HEK293 (cell line): ENCODE data around the gene MAP3K5.
"Not testable (repeated sequence)": the region's sequence is repeated elsewhere in the genome, so short reads cannot be mapped to it uniquely, and the experiment has no call there.

Source experiments
- CTCF ChIA-PET: fragments of 350-600 bp; formaldehyde crosslinking; extraction: SDS; loops from one replicate; lab custom pipeline; 2021; ENCODE audit warnings: antibody characterized with exemption; lab: Yijun Ruan, JAX
- POLR2A ChIA-PET: fragments of 300-600 bp; formaldehyde crosslinking; extraction: SDS; loops from one replicate; lab custom pipeline; 2020; ENCODE audit warnings: antibody characterized with exemption, inconsistent platforms; lab: Yijun Ruan, JAX
- H3K27ac ChIP-seq: fragments of 200-500 bp; sonication (Bioruptor generic); 2 replicates; pipeline ENCODE4 v1.5.1; 2014; ENCODE audit warnings: low read depth, low read length, control low read depth, inconsistent platforms; ENCODE audit errors: extremely low read depth
- H3K36me3 ChIP-seq, 2 experiments: fragments of 200-500 bp in 1 of 2; sonication (Bioruptor generic) in 1 of 2; 1 replicate in 1 of 2; 2 replicates in 1 of 2; pipeline ENCODE4 v1.5.1; 2014 to 2017; ENCODE audit warnings: inconsistent platforms in 2 of 2, low read length in 2 of 2; ENCODE audit not compliant: control insufficient read depth in 2 of 2, insufficient read depth in 1 of 2
- H3K4me1 ChIP-seq: fragments of 200-500 bp; sonication (Bioruptor generic); 2 replicates; pipeline ENCODE4 v1.5.1; 2014; ENCODE audit warnings: mild to moderate bottlenecking, low read length, inconsistent platforms; ENCODE audit not compliant: control insufficient read depth, insufficient read depth
- H3K4me3 ChIP-seq: 2 replicates; pipeline ENCODE4 v1.5.1; 2011; ENCODE audit warnings: low read depth, mild to moderate bottlenecking, control low read depth, low read length, moderate library complexity
- H3K9me3 ChIP-seq: fragments of 200-500 bp; sonication (Bioruptor generic); 2 replicates; pipeline ENCODE4 v1.5.1; 2014; ENCODE audit warnings: low read depth, low read length, inconsistent platforms; ENCODE audit not compliant: control insufficient read depth, insufficient read depth
- SCRT1 ChIP-seq: fragments of 450-650 bp; formaldehyde crosslinking; IDR thresholded peaks from 2 replicates; pipeline ENCODE4 v1.5.1; 2016; ENCODE audit warnings: missing biosample characterization, missing genetic modification characterization, borderline replicate concordance
- ZBTB26 ChIP-seq: fragments of 450-650 bp; formaldehyde crosslinking; optimal IDR thresholded peaks from 2 replicates; pipeline ENCODE3; 2016; ENCODE audit warnings: missing biosample characterization, mild to moderate bottlenecking, missing genetic modification characterization
- ZNF10 ChIP-seq: fragments of 450-650 bp; formaldehyde crosslinking; IDR thresholded peaks from 2 replicates; pipeline ENCODE4 v1.5.1; 2017; ENCODE audit warnings: missing biosample characterization, missing genetic modification characterization
- ZNF157 ChIP-seq: fragments of 450-650 bp; formaldehyde crosslinking; IDR thresholded peaks from 2 replicates; pipeline ENCODE4 v1.5.1; 2016; ENCODE audit warnings: missing biosample characterization, missing genetic modification characterization
- ZNF24 ChIP-seq: fragments of 450-650 bp; formaldehyde crosslinking; IDR thresholded peaks from 2 replicates; pipeline ENCODE4 v1.5.1; 2016; ENCODE audit warnings: missing biosample characterization, missing genetic modification characterization
- ZNF248 ChIP-seq: fragments of 450-650 bp; formaldehyde crosslinking; IDR thresholded peaks from 2 replicates; pipeline ENCODE4 v1.5.1; 2017; ENCODE audit warnings: missing biosample characterization, missing genetic modification characterization
- ZNF391 ChIP-seq: fragments of 450-650 bp; formaldehyde crosslinking; IDR thresholded peaks from 2 replicates; pipeline ENCODE4 v1.5.1; 2016; ENCODE audit warnings: low read depth, missing biosample characterization, missing genetic modification characterization, borderline replicate concordance
- ZNF501 ChIP-seq: fragments of 450-650 bp; formaldehyde crosslinking; IDR thresholded peaks from 2 replicates; pipeline ENCODE4 v1.5.1; 2016; ENCODE audit warnings: missing biosample characterization, missing genetic modification characterization
- ZNF560 ChIP-seq: fragments of 450-650 bp; formaldehyde crosslinking; IDR thresholded peaks from 2 replicates; pipeline ENCODE4 v1.5.1; 2017; ENCODE audit warnings: missing biosample characterization, missing genetic modification characterization, borderline replicate concordance
- ZNF571 ChIP-seq: fragments of 450-650 bp; formaldehyde crosslinking; IDR thresholded peaks from 2 replicates; pipeline ENCODE4 v1.5.0; 2017; ENCODE audit warnings: missing biosample characterization, missing genetic modification characterization
- ZNF585B ChIP-seq: fragments of 450-650 bp; formaldehyde crosslinking; IDR thresholded peaks from 2 replicates; pipeline ENCODE4 v1.5.1; 2016; ENCODE audit warnings: missing biosample characterization, missing genetic modification characterization
- ZNF600 ChIP-seq: fragments of 450-650 bp; formaldehyde crosslinking; IDR thresholded peaks from 2 replicates; pipeline ENCODE4 v1.5.1; 2016; ENCODE audit warnings: missing biosample characterization, missing genetic modification characterization
- ZNF639 ChIP-seq: fragments of 450-650 bp; formaldehyde crosslinking; IDR thresholded peaks from 2 replicates; pipeline ENCODE4 v1.5.1; 2016; ENCODE audit warnings: missing biosample characterization, missing genetic modification characterization
- ZNF658 ChIP-seq: fragments of 450-650 bp; formaldehyde crosslinking; IDR thresholded peaks from 2 replicates; pipeline ENCODE4; 2016; ENCODE audit warnings: missing biosample characterization, missing genetic modification characterization
- ZNF777 ChIP-seq: fragments of 450-650 bp; formaldehyde crosslinking; IDR thresholded peaks from 2 replicates; pipeline ENCODE4 v1.5.1; 2017; ENCODE audit warnings: missing biosample characterization, missing genetic modification characterization, borderline replicate concordance
- TF ChIP-seq, protein P1 (sequence below): fragments of 450-650 bp; formaldehyde crosslinking; IDR thresholded peaks from 2 replicates; pipeline ENCODE4 v1.5.1; 2016; ENCODE audit warnings: missing biosample characterization, missing genetic modification characterization, borderline replicate concordance
- TF ChIP-seq, protein P2 (sequence below): fragments of 450-650 bp; formaldehyde crosslinking; IDR thresholded peaks from 2 replicates; pipeline ENCODE4 v1.5.1; 2016; ENCODE audit warnings: missing biosample characterization, missing genetic modification characterization
- TF ChIP-seq, protein P3 (sequence below): fragments of 450-650 bp; formaldehyde crosslinking; IDR thresholded peaks from 2 replicates; pipeline ENCODE4 v1.5.1; 2016; ENCODE audit warnings: missing biosample characterization, missing genetic modification characterization

MAP3K5 gene

DNA sequence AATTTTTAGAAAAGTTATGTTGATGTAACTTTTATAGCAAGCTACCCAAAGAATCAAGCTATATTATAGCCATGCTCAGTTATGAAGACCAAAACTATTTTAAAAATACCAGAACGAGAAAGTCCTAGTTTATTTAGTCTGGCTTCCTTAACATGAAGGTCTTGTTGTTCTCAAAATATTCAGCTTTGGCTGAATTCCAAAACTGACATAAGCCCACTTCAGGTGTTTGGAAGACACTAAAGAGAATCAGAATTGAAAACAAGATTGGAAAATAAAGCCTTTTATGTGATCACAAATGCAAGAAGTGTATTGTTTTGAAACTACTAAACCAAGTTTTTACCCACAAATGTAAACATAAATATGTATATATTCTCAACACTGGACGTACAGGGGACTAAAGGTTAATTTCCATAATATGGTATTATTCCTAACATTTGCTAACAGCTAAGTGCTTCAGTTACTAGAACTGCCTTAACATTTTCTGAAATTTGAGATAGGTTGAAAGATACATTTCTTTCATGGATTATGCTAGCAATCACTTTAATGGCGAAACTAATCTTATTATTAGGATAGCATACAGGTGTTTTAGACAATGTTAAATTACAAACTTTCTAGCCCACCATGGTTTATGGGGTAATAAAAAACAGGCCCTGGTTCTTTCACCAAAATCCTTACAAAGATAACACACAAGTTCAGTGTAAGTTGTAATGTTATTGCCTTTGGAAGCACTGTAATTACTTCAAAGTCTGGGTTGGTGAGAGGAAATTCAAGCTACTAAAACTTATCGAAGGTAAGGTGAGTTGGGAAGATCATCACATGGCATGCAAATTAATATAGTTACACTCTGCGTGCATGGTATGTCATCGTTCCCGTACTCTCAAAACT, 1.6 kb downstream of the MAP3K5 start (continued):
- TF ChIP-seq ZBTB26 (tag by site-specific recombination), result no peak
- no peak for TF ChIP-seq ZNF600 (tag by site-specific recombination)
- no peak for TF ChIP-seq ZNF248 (tag by site-specific recombination)
- TF ChIP-seq ZNF24 (tag by site-specific recombination), result no peak
- no peak for TF ChIP-seq ZNF560 (tag by site-specific recombination)
- no peak for TF ChIP-seq ZNF658 (tag by site-specific recombination)
- no peak for TF ChIP-seq ZNF571
- no peak for TF ChIP-seq ZNF639 (tag by site-specific recombination)
- TF ChIP-seq ZNF157, result no peak
- peak; percentile 52; the same call in 1 of the 2 replicates for TF ChIP-seq SCRT1 (tag by site-specific recombination)
- no peak for TF ChIP-seq ZNF501
- 0 out of 2 replicates have a peak, but pooled peaks have one; percentile 9 for TF ChIP-seq ZNF10 (tag by site-specific recombination)
- no peak for TF ChIP-seq ZNF777
- TF ChIP-seq, protein P1, sequence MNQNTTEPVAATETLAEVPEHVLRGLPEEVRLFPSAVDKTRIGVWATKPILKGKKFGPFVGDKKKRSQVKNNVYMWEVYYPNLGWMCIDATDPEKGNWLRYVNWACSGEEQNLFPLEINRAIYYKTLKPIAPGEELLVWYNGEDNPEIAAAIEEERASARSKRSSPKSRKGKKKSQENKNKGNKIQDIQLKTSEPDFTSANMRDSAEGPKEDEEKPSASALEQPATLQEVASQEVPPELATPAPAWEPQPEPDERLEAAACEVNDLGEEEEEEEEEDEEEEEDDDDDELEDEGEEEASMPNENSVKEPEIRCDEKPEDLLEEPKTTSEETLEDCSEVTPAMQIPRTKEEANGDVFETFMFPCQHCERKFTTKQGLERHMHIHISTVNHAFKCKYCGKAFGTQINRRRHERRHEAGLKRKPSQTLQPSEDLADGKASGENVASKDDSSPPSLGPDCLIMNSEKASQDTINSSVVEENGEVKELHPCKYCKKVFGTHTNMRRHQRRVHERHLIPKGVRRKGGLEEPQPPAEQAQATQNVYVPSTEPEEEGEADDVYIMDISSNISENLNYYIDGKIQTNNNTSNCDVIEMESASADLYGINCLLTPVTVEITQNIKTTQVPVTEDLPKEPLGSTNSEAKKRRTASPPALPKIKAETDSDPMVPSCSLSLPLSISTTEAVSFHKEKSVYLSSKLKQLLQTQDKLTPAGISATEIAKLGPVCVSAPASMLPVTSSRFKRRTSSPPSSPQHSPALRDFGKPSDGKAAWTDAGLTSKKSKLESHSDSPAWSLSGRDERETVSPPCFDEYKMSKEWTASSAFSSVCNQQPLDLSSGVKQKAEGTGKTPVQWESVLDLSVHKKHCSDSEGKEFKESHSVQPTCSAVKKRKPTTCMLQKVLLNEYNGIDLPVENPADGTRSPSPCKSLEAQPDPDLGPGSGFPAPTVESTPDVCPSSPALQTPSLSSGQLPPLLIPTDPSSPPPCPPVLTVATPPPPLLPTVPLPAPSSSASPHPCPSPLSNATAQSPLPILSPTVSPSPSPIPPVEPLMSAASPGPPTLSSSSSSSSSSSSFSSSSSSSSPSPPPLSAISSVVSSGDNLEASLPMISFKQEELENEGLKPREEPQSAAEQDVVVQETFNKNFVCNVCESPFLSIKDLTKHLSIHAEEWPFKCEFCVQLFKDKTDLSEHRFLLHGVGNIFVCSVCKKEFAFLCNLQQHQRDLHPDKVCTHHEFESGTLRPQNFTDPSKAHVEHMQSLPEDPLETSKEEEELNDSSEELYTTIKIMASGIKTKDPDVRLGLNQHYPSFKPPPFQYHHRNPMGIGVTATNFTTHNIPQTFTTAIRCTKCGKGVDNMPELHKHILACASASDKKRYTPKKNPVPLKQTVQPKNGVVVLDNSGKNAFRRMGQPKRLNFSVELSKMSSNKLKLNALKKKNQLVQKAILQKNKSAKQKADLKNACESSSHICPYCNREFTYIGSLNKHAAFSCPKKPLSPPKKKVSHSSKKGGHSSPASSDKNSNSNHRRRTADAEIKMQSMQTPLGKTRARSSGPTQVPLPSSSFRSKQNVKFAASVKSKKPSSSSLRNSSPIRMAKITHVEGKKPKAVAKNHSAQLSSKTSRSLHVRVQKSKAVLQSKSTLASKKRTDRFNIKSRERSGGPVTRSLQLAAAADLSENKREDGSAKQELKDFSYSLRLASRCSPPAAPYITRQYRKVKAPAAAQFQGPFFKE (tag by site-specific recombination), result no peak
- TF ChIP-seq ZNF391 (tag by site-specific recombination), result no peak
- TF ChIP-seq, all 188 proteins: peak for 4

- TF ChIP-seq, protein P2, sequence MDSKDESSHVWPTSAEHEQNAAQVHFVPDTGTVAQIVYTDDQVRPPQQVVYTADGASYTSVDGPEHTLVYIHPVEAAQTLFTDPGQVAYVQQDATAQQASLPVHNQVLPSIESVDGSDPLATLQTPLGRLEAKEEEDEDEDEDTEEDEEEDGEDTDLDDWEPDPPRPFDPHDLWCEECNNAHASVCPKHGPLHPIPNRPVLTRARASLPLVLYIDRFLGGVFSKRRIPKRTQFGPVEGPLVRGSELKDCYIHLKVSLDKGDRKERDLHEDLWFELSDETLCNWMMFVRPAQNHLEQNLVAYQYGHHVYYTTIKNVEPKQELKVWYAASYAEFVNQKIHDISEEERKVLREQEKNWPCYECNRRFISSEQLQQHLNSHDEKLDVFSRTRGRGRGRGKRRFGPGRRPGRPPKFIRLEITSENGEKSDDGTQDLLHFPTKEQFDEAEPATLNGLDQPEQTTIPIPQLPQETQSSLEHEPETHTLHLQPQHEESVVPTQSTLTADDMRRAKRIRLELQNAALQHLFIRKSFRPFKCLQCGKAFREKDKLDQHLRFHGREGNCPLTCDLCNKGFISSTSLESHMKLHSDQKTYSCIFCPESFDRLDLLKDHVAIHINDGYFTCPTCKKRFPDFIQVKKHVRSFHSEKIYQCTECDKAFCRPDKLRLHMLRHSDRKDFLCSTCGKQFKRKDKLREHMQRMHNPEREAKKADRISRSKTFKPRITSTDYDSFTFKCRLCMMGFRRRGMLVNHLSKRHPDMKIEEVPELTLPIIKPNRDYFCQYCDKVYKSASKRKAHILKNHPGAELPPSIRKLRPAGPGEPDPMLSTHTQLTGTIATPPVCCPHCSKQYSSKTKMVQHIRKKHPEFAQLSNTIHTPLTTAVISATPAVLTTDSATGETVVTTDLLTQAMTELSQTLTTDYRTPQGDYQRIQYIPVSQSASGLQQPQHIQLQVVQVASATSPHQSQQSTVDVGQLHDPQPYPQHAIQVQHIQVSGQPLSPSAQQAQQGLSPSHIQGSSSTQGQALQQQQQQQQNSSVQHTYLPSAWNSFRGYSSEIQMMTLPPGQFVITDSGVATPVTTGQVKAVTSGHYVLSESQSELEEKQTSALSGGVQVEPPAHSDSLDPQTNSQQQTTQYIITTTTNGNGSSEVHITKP, result peak; percentile 66
- TF ChIP-seq, protein P3, sequence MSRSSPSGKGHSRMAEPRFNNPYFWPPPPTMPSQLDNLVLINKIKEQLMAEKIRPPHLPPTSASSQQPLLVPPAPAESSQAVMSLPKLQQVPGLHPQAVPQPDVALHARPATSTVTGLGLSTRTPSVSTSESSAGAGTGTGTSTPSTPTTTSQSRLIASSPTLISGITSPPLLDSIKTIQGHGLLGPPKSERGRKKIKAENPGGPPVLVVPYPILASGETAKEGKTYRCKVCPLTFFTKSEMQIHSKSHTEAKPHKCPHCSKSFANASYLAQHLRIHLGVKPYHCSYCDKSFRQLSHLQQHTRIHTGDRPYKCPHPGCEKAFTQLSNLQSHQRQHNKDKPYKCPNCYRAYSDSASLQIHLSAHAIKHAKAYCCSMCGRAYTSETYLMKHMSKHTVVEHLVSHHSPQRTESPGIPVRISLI (tag by site-specific recombination), result peak; percentile 64; the same call in 1 of the 2 replicates
- TF ChIP-seq ZNF600 (tag by site-specific recombination) (0 out of 2 replicates have a peak, but pooled peaks have one; percentile 21), ZNF585B (tag by site-specific recombination) (peak; percentile 48)
- not testable (repeated sequence) for H3K27ac ChIP-seq, H3K9me3 ChIP-seq, H3K4me3 ChIP-seq, H3K36me3 ChIP-seq
- ChIA-PET CTCF (interaction anchor here (0.7 to 7.3 kb wide), 6 partner anchors 14 to 303 kb away, joined by 3 to 366 read pairs (median 3); no protein-coding TSS in a partner anchor), POLR2A (interaction anchor here (0.6 to 1.0 kb wide), 3 partner anchors 33 to 499 kb away, joined by 3 to 5 read pairs (median 4); no protein-coding TSS in a partner anchor)
- H3K4me1 ChIP-seq, result peaks cover 16% of the 10 kb centered on the region
These were observed 2.8 kb downstream of the MAP3K5 start for GRCh38 chr6:136789440-136789839.
